IPS-11a (cell line): ENCODE results near the gene KRTAP10-6.
"Not testable (repeated sequence)": the region's sequence is repeated elsewhere in the genome, so short reads cannot be mapped to it uniquely, and the experiment has no call there.

Experiments used
- H3K4me3 ChIP-seq: one replicate; pipeline ENCODE4 v1.5.1; 2013; ENCODE audit warnings: low read depth, low read length, control low read depth

KRTAP10-6 gene

GRCh38 chr21:44579056-44579832 is 13.1 kb downstream of the KRTAP10-6 start:
- H3K4me3 ChIP-seq, result no peak overlapping the region

GRCh38 chr21:44578371-44579055 is 13.8 kb downstream of the KRTAP10-6 start:
- H3K4me3 ChIP-seq, result no peak overlapping the region

- no peak overlapping the region for H3K4me3 ChIP-seq
Measured at GRCh38 chr21:44576025-44576420, 16.3 kb downstream of the KRTAP10-6 start.

GRCh38 chr21:44575307-44576024 is 16.8 kb downstream of the KRTAP10-6 start:
- no peak overlapping the region for H3K4me3 ChIP-seq

- no peak overlapping the region for H3K4me3 ChIP-seq
Measured at GRCh38 chr21:44574457-44575306, 17.6 kb downstream of the KRTAP10-6 start.

- not testable (repeated sequence) for H3K4me3 ChIP-seq
Measured at GRCh38 chr21:44573630-44574456, 18.5 kb downstream of the KRTAP10-6 start, which contains the start of gene KRTAP10-4. Gene KRTAP10-4, plus strand, starts transcription at chr21:44573729. Its CDS starts 30 bp downstream, at chr21:44573759.

- no peak overlapping the region for H3K4me3 ChIP-seq
Measured at GRCh38 chr21:44572959-44573583, 19.2 kb downstream of the KRTAP10-6 start.

GRCh38 chr21:44571844-44572782 is 20.2 kb downstream of the KRTAP10-6 start:
- no peak overlapping the region for H3K4me3 ChIP-seq

- no peak overlapping the region for H3K4me3 ChIP-seq
Measured at GRCh38 chr21:44571296-44571695, 21.0 kb downstream of the KRTAP10-6 start.

GRCh38 chr21:44569861-44570517 is 22.3 kb downstream of the KRTAP10-6 start:
- no peak overlapping the region for H3K4me3 ChIP-seq

GRCh38 chr21:44568667-44569556 is 23.4 kb downstream of the KRTAP10-6 start:
- no peak overlapping the region for H3K4me3 ChIP-seq

- no peak overlapping the region for H3K4me3 ChIP-seq
Measured at GRCh38 chr21:44568261-44568660, 24.0 kb downstream of the KRTAP10-6 start.

- no peak overlapping the region for H3K4me3 ChIP-seq
Measured at GRCh38 chr21:44567481-44568171, 24.7 kb downstream of the KRTAP10-6 start.

- H3K4me3 ChIP-seq, result no peak overlapping the region
Measured at GRCh38 chr21:44566403-44566802, 25.9 kb downstream of the KRTAP10-6 start.

GRCh38 chr21:44564886-44565598 is 27.3 kb downstream of the KRTAP10-6 start:
- H3K4me3 ChIP-seq, result no peak overlapping the region

- H3K4me3 ChIP-seq, result no peak overlapping the region
Measured at GRCh38 chr21:44564099-44564498, 28.2 kb downstream of the KRTAP10-6 start.
